SK-N-SH (cell line): ENCODE data around the gene OSBP.

Experiments
- CTCF ChIP-seq: fragments of 200-600 bp; sonication (generic); IDR thresholded peaks from 2 replicates; pipeline ENCODE4 v1.6.1; 2017; ENCODE audit warnings: antibody characterized with exemption, mild to moderate bottlenecking, moderate library complexity
- EP300 ChIP-seq, 2 experiments: IDR thresholded peaks; 2 replicates each; pipeline versions ENCODE4 v1.4.0 to v1.6.1; 2012; ENCODE audit warnings: borderline replicate concordance in 1 of 2, low read depth in 1 of 2, low read length in 1 of 2
- FOSL2 ChIP-seq: IDR thresholded peaks from 2 replicates; pipeline ENCODE4 v1.4.0; 2012; ENCODE audit warnings: low read depth, mild to moderate bottlenecking, moderate library complexity, borderline replicate concordance
- FOXM1 ChIP-seq: IDR thresholded peaks from 2 replicates; pipeline ENCODE4 v1.4.0; 2012; ENCODE audit warnings: low read depth, mild to moderate bottlenecking
- GATA2 ChIP-seq: sonication (generic); formaldehyde crosslinking; IDR thresholded peaks from 2 replicates; pipeline ENCODE4 v1.5.0; 2020; ENCODE audit warnings: mild to moderate bottlenecking, missing genetic modification reagents
- MXI1 ChIP-seq: IDR thresholded peaks from 2 replicates; pipeline ENCODE4 v1.6.1; 2012; ENCODE audit warnings: mild to moderate bottlenecking, low read depth, low read length, improper control_type of control experiment
- NRF1 ChIP-seq: IDR thresholded peaks from 2 replicates; pipeline ENCODE4 v1.6.1; 2012; ENCODE audit warnings: low read depth, mild to moderate bottlenecking, low read length
- POLR2AphosphoS5 ChIP-seq: IDR thresholded peaks from 2 replicates; pipeline ENCODE4 v1.6.1; 2012; ENCODE audit warnings: low read depth, low read length
- RAD21 ChIP-seq: IDR thresholded peaks from 2 replicates; pipeline ENCODE4 v1.6.1; 2012; ENCODE audit warnings: mild to moderate bottlenecking, low read length
- RFX5 ChIP-seq: IDR thresholded peaks from 2 replicates; pipeline ENCODE4 v1.6.1; 2012; ENCODE audit warnings: mild to moderate bottlenecking, improper control_type of control experiment, low read length
- SIN3A ChIP-seq: IDR thresholded peaks from 2 replicates; pipeline ENCODE4 v1.6.1; 2012; ENCODE audit warnings: low read depth, mild to moderate bottlenecking, low read length, moderate library complexity, borderline replicate concordance
- TAF1 ChIP-seq: IDR thresholded peaks from 2 replicates; pipeline ENCODE4 v1.6.1; 2012; ENCODE audit warnings: low read depth, mild to moderate bottlenecking, low read length, moderate library complexity, borderline replicate concordance
- TCF12 ChIP-seq: IDR thresholded peaks from 2 replicates; pipeline ENCODE4 v1.4.0; 2012
- USF1 ChIP-seq: IDR thresholded peaks from 2 replicates; pipeline ENCODE4 v1.4.0; 2012; ENCODE audit warnings: low read depth, borderline replicate concordance

- TF ChIP-seq TCF12, result no peak
- TF ChIP-seq POLR2AphosphoS5, result no peak
- no peak for TF ChIP-seq SIN3A
- TF ChIP-seq CTCF, result no peak
- no peak for TF ChIP-seq EP300 (IDR thresholded peaks at IDR 0.05; ENCODE audit: borderline replicate concordance in 1 of 2, low read depth in 1 of 2, low read length in 1 of 2)
- no peak for TF ChIP-seq RAD21
- no peak for TF ChIP-seq RFX5
- TF ChIP-seq MXI1, result no peak
- TF ChIP-seq NRF1, result no peak
- no peak for TF ChIP-seq FOXM1
- TF ChIP-seq GATA2 (CRISPR knock-in tag), result no peak
- TF ChIP-seq FOSL2, result peak; percentile 21; the same call in 1 of the 2 replicates
- no peak for TF ChIP-seq USF1
- no peak for TF ChIP-seq TAF1
These were observed 42.4 kb downstream of the OSBP start for GRCh38 chr11:59573216-59573615.
